ENCODE results near the gene IRF2. TPM values are rescaled to one million over a fixed set of nuclear protein-coding genes. Genes with fewer than 3 reads are reported as not detected.

Gene IRF2
- polyA plus RNA-seq, 1 donor (not counting 4 experiments of a cell fraction or from before 2014, with no cell fraction given) = 23.8 TPM

- Histone ChIP-seq H3K27ac (ENCODE audit: control insufficient read depth, insufficient read depth, low read length) (no peak overlapping the region), H3K27me3 (ENCODE audit: control insufficient read depth, extremely low read depth, insufficient read depth, low read length) (no peaks in the 10 kb centered on the region), H3K79me2 (ENCODE audit: control insufficient read depth, insufficient read depth, low read length) (peaks cover 74% of the 10 kb centered on the region), H3K9ac (ENCODE audit: control insufficient read depth, extremely low read depth, insufficient read depth, low read length) (no peak overlapping the region), H4K20me1 (ENCODE audit: control insufficient read depth, extremely low read depth, insufficient read depth, low read length) (no peaks in the 10 kb centered on the region), H3K9me3 (ENCODE audit: control insufficient read depth, low read depth, low read length) (no peaks in the 10 kb centered on the region), H3K4me3 (ENCODE audit: control insufficient read depth in 2 of 3, extremely low read depth in 1 of 3, insufficient read depth in 2 of 3, low read depth in 1 of 3, low read length in 3 of 3) (no peak overlapping the region), H3K4me1 (ENCODE audit: control insufficient read depth, extremely low read depth, insufficient read depth, low read length) (peaks cover 3% of the 10 kb centered on the region), H3K36me3 (ENCODE audit: control insufficient read depth in 2 of 2, extremely low read depth in 1 of 2, insufficient read depth in 2 of 2, low read length in 2 of 2) (peaks cover 0 to 1% of the 10 kb centered on the region in 2 experiments), H3K9me1 (ENCODE audit: control insufficient read depth, extremely low read depth, insufficient read depth, low read length) (no peaks in the 10 kb centered on the region), H2AFZ (ENCODE audit: control insufficient read depth, low read length) (no peak overlapping the region), H3K4me2 (ENCODE audit: control insufficient read depth, extremely low read depth, insufficient read depth, low read depth, low read length) (no peak overlapping the region)
- DNase-seq (ENCODE audit: low read depth, low spot score) = no peak
- TF ChIP-seq CTCF (optimal IDR thresholded peaks at IDR 0.05 in 1 of 3, IDR thresholded peaks at IDR 0.05 in 1 of 3, conservative IDR thresholded peaks at IDR 0.05 in 1 of 3; ENCODE audit: extremely low read depth in 1 of 3, insufficient read depth in 2 of 3, low read length in 3 of 3) (no peak), EZH2 (IDR thresholded peaks at IDR 0.05; ENCODE audit: low read length) (no peak)
- FAIRE-seq = no peak
- dilution Hi-C loops (cut with MboI; ENCODE audit: extremely low pct_ligation_motif_present, low sequenced_read_pairs) = no loop called here
These were observed 29.4 kb downstream of the IRF2 start for GRCh38 chr4:184444953-184445309.

- FAIRE-seq (no peak), DNase-seq (ENCODE audit: low read depth, low spot score) (no peak)
- peaks cover 0 to 1% of the 10 kb centered on the region in 2 experiments for H3K36me3 ChIP-seq (ENCODE audit: control insufficient read depth in 2 of 2, extremely low read depth in 1 of 2, insufficient read depth in 2 of 2, low read length in 2 of 2)
- H3K9me3 ChIP-seq (ENCODE audit: control insufficient read depth, low read depth, low read length) = no peaks in the 10 kb centered on the region
- no peak overlapping the region for H3K27ac ChIP-seq (ENCODE audit: control insufficient read depth, insufficient read depth, low read length)
- no peak overlapping the region for H3K9ac ChIP-seq (ENCODE audit: control insufficient read depth, extremely low read depth, insufficient read depth, low read length)
- dilution Hi-C loops (cut with MboI; ENCODE audit: extremely low pct_ligation_motif_present, low sequenced_read_pairs) = no loop called here
- H3K4me2 ChIP-seq (ENCODE audit: control insufficient read depth, extremely low read depth, insufficient read depth, low read depth, low read length) = no peak overlapping the region
- no peak for TF ChIP-seq CTCF (optimal IDR thresholded peaks at IDR 0.05 in 1 of 3, IDR thresholded peaks at IDR 0.05 in 1 of 3, conservative IDR thresholded peaks at IDR 0.05 in 1 of 3; ENCODE audit: extremely low read depth in 1 of 3, insufficient read depth in 2 of 3, low read length in 3 of 3)
- TF ChIP-seq EZH2 (IDR thresholded peaks at IDR 0.05; ENCODE audit: low read length) = no peak
- no peaks in the 10 kb centered on the region for H3K9me1 ChIP-seq (ENCODE audit: control insufficient read depth, extremely low read depth, insufficient read depth, low read length)
- no peak overlapping the region for H3K4me3 ChIP-seq (ENCODE audit: control insufficient read depth in 2 of 3, extremely low read depth in 1 of 3, insufficient read depth in 2 of 3, low read depth in 1 of 3, low read length in 3 of 3)
- no peaks in the 10 kb centered on the region for H3K27me3 ChIP-seq (ENCODE audit: control insufficient read depth, extremely low read depth, insufficient read depth, low read length)
- H3K79me2 ChIP-seq (ENCODE audit: control insufficient read depth, insufficient read depth, low read length) = peaks cover 74% of the 10 kb centered on the region
- no peaks in the 10 kb centered on the region for H4K20me1 ChIP-seq (ENCODE audit: control insufficient read depth, extremely low read depth, insufficient read depth, low read length)
- no peaks in the 10 kb centered on the region for H3K4me1 ChIP-seq (ENCODE audit: control insufficient read depth, extremely low read depth, insufficient read depth, low read length)
- no peak overlapping the region for H2AFZ ChIP-seq (ENCODE audit: control insufficient read depth, low read length)
These were observed 30.0 kb downstream of the IRF2 start for GRCh38 chr4:184444215-184444952.
